Ishikawa (cell line): Measurements from ENCODE around the gene CLSTN2.

Experiments
- CEBPB ChIP-seq: IDR thresholded peaks from 2 replicates; pipeline ENCODE4 v1.6.1; 2012
- CREB1 ChIP-seq: IDR thresholded peaks from 2 replicates; pipeline ENCODE4 v1.6.1; 2012; ENCODE audit warnings: low read depth
- EGR1 ChIP-seq: IDR thresholded peaks from 2 replicates; pipeline ENCODE4 v1.6.1; 2012
- EP300 ChIP-seq: IDR thresholded peaks from 2 replicates; pipeline ENCODE4 v1.6.1; 2012; ENCODE audit warnings: borderline replicate concordance
- FOXM1 ChIP-seq: IDR thresholded peaks from 2 replicates; pipeline ENCODE4 v1.6.1; 2012; ENCODE audit warnings: low read depth, borderline replicate concordance
- NFIC ChIP-seq: IDR thresholded peaks from 2 replicates; pipeline ENCODE4 v1.6.1; 2012
- RAD21 ChIP-seq: IDR thresholded peaks from 2 replicates; pipeline ENCODE4 v1.6.1; 2012; ENCODE audit warnings: low read depth
- TAF1 ChIP-seq: IDR thresholded peaks from 2 replicates; pipeline ENCODE4 v1.6.1; 2012; ENCODE audit warnings: low read depth, mild to moderate bottlenecking
- TCF12 ChIP-seq: IDR thresholded peaks from 2 replicates; pipeline ENCODE4 v1.6.1; 2012; ENCODE audit warnings: low read depth
- TEAD4 ChIP-seq: IDR thresholded peaks from 2 replicates; pipeline ENCODE4 v1.6.1; 2012
- YY1 ChIP-seq: IDR thresholded peaks from 2 replicates; pipeline ENCODE4 v1.6.1; 2012; ENCODE audit warnings: low read depth
- ZBTB7A ChIP-seq: IDR thresholded peaks from 2 replicates; pipeline ENCODE4 v1.6.1; 2012; ENCODE audit warnings: low read depth
- TF ChIP-seq, protein P1 (sequence below): IDR thresholded peaks from 2 replicates; pipeline ENCODE4 v1.6.1; 2012; ENCODE audit warnings: low read depth, mild to moderate bottlenecking
- TF ChIP-seq, protein P2 (sequence below): IDR thresholded peaks from 2 replicates; pipeline ENCODE4 v1.6.1; 2012
- TF ChIP-seq, protein P3 (sequence below): IDR thresholded peaks from 2 replicates; pipeline ENCODE4 v1.6.1; 2012

Gene CLSTN2

DNA sequence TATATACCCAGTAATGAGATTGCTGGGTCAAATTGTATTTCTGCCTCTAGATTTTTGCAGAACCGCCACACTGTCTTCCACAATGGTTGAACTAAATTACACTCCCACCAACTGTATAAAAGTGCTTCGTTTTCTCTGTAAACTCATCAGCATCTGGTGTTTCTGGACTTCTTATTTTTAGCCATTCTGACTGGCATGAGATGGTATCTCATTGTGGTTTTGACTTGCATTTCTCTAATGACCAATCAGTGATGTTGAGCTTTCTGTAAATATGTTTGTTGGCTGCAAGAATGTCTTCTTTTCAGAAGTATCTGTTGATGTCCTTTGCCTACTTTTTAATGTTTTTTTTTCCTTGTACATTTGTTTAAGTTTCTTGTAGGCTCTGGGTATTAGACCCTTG is 560.0 kb downstream of the CLSTN2 start:
- no peak for TF ChIP-seq ZBTB7A
- no peak for TF ChIP-seq CREB1
- TF ChIP-seq YY1 = no peak
- TF ChIP-seq EGR1 = no peak
- TF ChIP-seq FOXM1 = no peak
- TF ChIP-seq CEBPB = no peak
- TF ChIP-seq, protein P1, sequence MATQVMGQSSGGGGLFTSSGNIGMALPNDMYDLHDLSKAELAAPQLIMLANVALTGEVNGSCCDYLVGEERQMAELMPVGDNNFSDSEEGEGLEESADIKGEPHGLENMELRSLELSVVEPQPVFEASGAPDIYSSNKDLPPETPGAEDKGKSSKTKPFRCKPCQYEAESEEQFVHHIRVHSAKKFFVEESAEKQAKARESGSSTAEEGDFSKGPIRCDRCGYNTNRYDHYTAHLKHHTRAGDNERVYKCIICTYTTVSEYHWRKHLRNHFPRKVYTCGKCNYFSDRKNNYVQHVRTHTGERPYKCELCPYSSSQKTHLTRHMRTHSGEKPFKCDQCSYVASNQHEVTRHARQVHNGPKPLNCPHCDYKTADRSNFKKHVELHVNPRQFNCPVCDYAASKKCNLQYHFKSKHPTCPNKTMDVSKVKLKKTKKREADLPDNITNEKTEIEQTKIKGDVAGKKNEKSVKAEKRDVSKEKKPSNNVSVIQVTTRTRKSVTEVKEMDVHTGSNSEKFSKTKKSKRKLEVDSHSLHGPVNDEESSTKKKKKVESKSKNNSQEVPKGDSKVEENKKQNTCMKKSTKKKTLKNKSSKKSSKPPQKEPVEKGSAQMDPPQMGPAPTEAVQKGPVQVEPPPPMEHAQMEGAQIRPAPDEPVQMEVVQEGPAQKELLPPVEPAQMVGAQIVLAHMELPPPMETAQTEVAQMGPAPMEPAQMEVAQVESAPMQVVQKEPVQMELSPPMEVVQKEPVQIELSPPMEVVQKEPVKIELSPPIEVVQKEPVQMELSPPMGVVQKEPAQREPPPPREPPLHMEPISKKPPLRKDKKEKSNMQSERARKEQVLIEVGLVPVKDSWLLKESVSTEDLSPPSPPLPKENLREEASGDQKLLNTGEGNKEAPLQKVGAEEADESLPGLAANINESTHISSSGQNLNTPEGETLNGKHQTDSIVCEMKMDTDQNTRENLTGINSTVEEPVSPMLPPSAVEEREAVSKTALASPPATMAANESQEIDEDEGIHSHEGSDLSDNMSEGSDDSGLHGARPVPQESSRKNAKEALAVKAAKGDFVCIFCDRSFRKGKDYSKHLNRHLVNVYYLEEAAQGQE = no peak
- TF ChIP-seq TAF1 = no peak
- no peak for TF ChIP-seq RAD21
- no peak for TF ChIP-seq NFIC
- TF ChIP-seq TCF12 = no peak
- TF ChIP-seq, protein P2, sequence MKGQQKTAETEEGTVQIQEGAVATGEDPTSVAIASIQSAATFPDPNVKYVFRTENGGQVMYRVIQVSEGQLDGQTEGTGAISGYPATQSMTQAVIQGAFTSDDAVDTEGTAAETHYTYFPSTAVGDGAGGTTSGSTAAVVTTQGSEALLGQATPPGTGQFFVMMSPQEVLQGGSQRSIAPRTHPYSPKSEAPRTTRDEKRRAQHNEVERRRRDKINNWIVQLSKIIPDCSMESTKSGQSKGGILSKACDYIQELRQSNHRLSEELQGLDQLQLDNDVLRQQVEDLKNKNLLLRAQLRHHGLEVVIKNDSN = no peak
- TF ChIP-seq TEAD4 = no peak
- TF ChIP-seq, protein P3, sequence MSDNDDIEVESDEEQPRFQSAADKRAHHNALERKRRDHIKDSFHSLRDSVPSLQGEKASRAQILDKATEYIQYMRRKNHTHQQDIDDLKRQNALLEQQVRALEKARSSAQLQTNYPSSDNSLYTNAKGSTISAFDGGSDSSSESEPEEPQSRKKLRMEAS = no peak
- no peak for TF ChIP-seq EP300

DNA sequence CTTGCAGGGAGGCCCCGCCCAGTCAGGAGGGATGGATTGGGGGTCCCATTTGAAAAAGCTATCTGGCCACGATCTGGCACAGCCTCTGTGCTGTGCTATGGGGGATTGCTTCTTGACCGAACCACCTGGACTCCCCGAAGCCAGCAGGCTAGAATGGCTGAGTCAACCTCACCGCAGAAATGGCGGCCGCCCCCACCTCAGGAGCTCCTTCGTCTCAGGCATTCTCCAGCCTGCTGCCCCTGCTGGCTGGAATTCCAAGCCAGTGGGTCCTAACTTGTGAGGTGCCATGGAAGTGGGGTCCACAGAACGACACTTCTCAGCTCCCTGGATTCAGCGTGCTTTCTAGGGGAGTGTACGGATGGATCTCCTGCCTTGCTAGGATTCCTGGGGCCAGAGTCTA is 562.3 kb downstream of the CLSTN2 start:
- TF ChIP-seq EP300 (no peak), RAD21 (no peak), EGR1 (no peak), CREB1 (no peak), TAF1 (no peak), TCF12 (no peak), YY1 (no peak), FOXM1 (no peak), ZBTB7A (no peak), NFIC (no peak), CEBPB (no peak), TEAD4 (no peak)
- TF ChIP-seq, protein P1 = no peak
- TF ChIP-seq, protein P2 = no peak
- TF ChIP-seq, protein P3 = no peak

DNA sequence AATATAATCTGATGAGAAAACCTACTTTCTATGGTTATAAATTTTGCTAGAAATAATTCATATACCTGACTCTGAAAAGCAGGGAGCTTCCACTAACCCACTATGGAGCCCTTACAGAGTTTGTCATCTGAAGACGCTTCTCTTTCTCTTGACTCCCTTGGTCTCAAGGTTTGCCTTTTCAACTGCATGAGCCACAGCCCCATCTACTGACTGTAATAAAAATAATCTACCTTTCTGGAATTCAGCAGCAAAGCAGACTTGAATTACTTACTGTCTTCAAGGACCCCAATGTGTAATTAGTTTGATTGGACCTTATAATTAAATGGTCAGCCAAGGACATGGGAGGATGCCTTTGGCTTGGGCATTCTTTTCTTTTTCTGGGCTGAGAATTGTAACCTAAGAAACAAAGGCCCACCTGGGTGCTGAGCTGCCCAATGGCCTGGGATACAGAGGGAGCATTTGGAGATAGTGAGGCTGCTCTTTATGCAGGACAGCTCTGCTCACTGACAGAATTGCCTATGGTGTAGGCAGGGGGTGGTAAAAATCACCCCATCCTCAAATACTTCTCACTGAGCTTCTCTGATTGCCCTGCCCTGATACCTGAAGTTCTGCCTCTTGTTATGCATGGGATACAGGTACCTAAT is 564.3 kb downstream of the CLSTN2 start:
- TF ChIP-seq, protein P1 = no peak
- TF ChIP-seq TAF1 (no peak), CREB1 (no peak), RAD21 (peak; percentile 47), TCF12 (no peak), FOXM1 (no peak), EP300 (no peak)
- TF ChIP-seq, protein P2 = no peak
- TF ChIP-seq, protein P3 = no peak

DNA sequence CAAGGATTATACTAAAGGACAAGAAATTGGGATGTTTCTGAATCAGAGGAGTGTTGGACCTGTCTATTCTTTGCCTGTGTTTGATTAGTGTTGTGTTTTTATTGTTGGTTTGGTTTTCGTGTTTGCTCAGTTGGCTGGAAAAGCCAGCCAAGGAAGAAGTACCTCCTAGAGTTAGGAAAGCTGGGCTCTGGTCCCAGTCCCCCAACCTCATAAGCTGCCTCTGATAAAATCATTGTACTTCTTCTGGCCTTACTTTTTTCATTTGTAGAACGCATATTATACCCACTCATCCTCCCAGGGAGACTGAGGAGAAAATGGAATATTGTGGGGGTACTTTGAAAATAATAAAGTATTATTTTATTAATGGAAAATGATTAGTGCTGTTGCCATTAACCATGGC is 565.5 kb downstream of the CLSTN2 start:
- TF ChIP-seq TAF1 = no peak
- TF ChIP-seq, protein P1 = no peak
- TF ChIP-seq RAD21 = no peak
- TF ChIP-seq NFIC = no peak
- TF ChIP-seq CREB1 = no peak
- no peak for TF ChIP-seq TEAD4
- TF ChIP-seq ZBTB7A = no peak
- TF ChIP-seq EGR1 = no peak
- TF ChIP-seq, protein P2 = no peak
- no peak for TF ChIP-seq YY1
- TF ChIP-seq EP300 = no peak
- TF ChIP-seq FOXM1 = no peak
- no peak for TF ChIP-seq TCF12
- TF ChIP-seq CEBPB = no peak
- TF ChIP-seq, protein P3 = no peak
